GM23338 (cell line): ENCODE data around the gene DLL4. TPM values are rescaled to one million over a fixed set of nuclear protein-coding genes. Genes with fewer than 3 reads are reported as not detected.

ENCODE experiments used
- ATAC-seq: fragments of 200-7000 bp; cut with Tn5 transposase; 3 replicates; pipeline ENCODE4 v1.9.1; 2020
- DNase-seq: peaks from one replicate; pipeline ENCODE4 v3.0.0-alpha.2; 2015; ENCODE audit warnings: low spot score
- H2AFZ ChIP-seq: fragments of 200-600 bp; sonication (generic); 2 replicates; pipeline ENCODE4 v1.8.0; 2016; ENCODE audit warnings: antibody characterized with exemption, mild to moderate bottlenecking, moderate library complexity
- H3F3A ChIP-seq: fragments of 200-600 bp; sonication (generic); replicated peaks from 2 replicates; pipeline ENCODE4 v1.8.0; 2017; ENCODE audit warnings: antibody characterized with exemption, mixed run types, low read depth
- H3K27ac ChIP-seq: fragments of 200-600 bp; sonication (generic); 2 replicates; pipeline ENCODE4 v1.6.1; 2016; ENCODE audit warnings: low read depth
- H3K27me3 ChIP-seq: fragments of 200-600 bp; sonication (generic); 2 replicates; pipeline ENCODE4 v1.8.0; 2016; ENCODE audit warnings: mild to moderate bottlenecking, mixed run types, moderate library complexity; ENCODE audit not compliant: insufficient read depth
- H3K36me3 ChIP-seq: fragments of 200-600 bp; sonication (generic); 2 replicates; pipeline ENCODE4 v1.8.0; 2016; ENCODE audit warnings: mild to moderate bottlenecking; ENCODE audit not compliant: insufficient read depth
- H3K4me1 ChIP-seq: fragments of 200-600 bp; sonication (generic); 2 replicates; pipeline ENCODE4 v1.8.0; 2016; ENCODE audit warnings: mild to moderate bottlenecking, moderate library complexity; ENCODE audit not compliant: insufficient read depth
- H3K4me2 ChIP-seq: fragments of 200-600 bp; sonication (generic); 2 replicates; pipeline ENCODE4 v1.7.1; 2017; ENCODE audit warnings: mixed run types
- H3K4me3 ChIP-seq: fragments of 200-600 bp; sonication (generic); 2 replicates; pipeline ENCODE4 v1.6.1; 2016; ENCODE audit warnings: mixed run types
- H3K79me2 ChIP-seq: fragments of 200-600 bp; sonication (generic); replicated peaks from 2 replicates; pipeline ENCODE4 v1.8.0; 2017; ENCODE audit warnings: mild to moderate bottlenecking; ENCODE audit not compliant: insufficient read depth
- H3K9me2 ChIP-seq: fragments of 200-600 bp; sonication (generic); 2 replicates; pipeline ENCODE4 v1.8.0; 2017; ENCODE audit not compliant: insufficient read depth
- H4K20me1 ChIP-seq: fragments of 200-600 bp; sonication (generic); replicated peaks from 2 replicates; pipeline ENCODE4 v1.8.0; 2017; ENCODE audit warnings: mild to moderate bottlenecking; ENCODE audit not compliant: insufficient read depth
- H3K27ac Mint-ChIP-seq: 2 replicates; pipeline ENCODE4 v1.8.0; 2020; ENCODE audit warnings: inconsistent platforms, mild to moderate bottlenecking, moderate library complexity, mixed read lengths
- H3K27me3 Mint-ChIP-seq: 3 replicates; pipeline ENCODE4 v1.8.0; 2022; ENCODE audit warnings: low read depth, mild to moderate bottlenecking, moderate library complexity, mixed read lengths, inconsistent platforms; ENCODE audit not compliant: insufficient read depth, poor library complexity
- H3K36me3 Mint-ChIP-seq: 3 replicates; pipeline ENCODE4 v1.8.0; 2021; ENCODE audit warnings: low read depth, mild to moderate bottlenecking, inconsistent platforms, moderate library complexity, mixed read lengths
- H3K4me1 Mint-ChIP-seq: 3 replicates; pipeline ENCODE4 v1.8.0; 2020; ENCODE audit warnings: mild to moderate bottlenecking, inconsistent platforms, mixed read lengths
- H3K4me3 Mint-ChIP-seq: 3 replicates; pipeline ENCODE4 v1.8.0; 2021; ENCODE audit warnings: moderate library complexity, mild to moderate bottlenecking, inconsistent platforms, mixed read lengths
- H3K9me3 Mint-ChIP-seq: 3 replicates; pipeline ENCODE4 v1.8.0; 2020; ENCODE audit warnings: moderate library complexity, mild to moderate bottlenecking, inconsistent platforms, mixed read lengths
- ETS1 ChIP-seq: IDR thresholded peaks from 2 replicates; pipeline ENCODE4 v1.6.1; 2016; ENCODE audit warnings: antibody characterized with exemption
- EZH2 ChIP-seq: fragments of 200-600 bp; sonication (generic); IDR thresholded peaks from one replicate; pipeline ENCODE4 v1.8.0; 2017; ENCODE audit warnings: antibody characterized with exemption, mild to moderate bottlenecking, low read depth; ENCODE audit not compliant: unreplicated experiment
- EZH2phosphoT487 ChIP-seq: fragments of 200-600 bp; sonication (generic); IDR thresholded peaks from one replicate; pipeline ENCODE4 v1.8.1; 2018; ENCODE audit warnings: antibody characterized with exemption; ENCODE audit not compliant: unreplicated experiment
- JUNB ChIP-seq: IDR thresholded peaks from one replicate; pipeline ENCODE4 v1.6.1; 2016; ENCODE audit warnings: antibody characterized with exemption; ENCODE audit not compliant: unreplicated experiment
- NANOG ChIP-seq: IDR thresholded peaks from 2 replicates; pipeline ENCODE4 v1.6.1; 2016; ENCODE audit warnings: antibody characterized with exemption, borderline replicate concordance
- POLR2AphosphoS5 ChIP-seq: IDR thresholded peaks from 2 replicates; pipeline ENCODE4 v1.6.1; 2016; ENCODE audit warnings: antibody characterized with exemption, low read depth
- REST ChIP-seq: IDR thresholded peaks from one replicate; pipeline ENCODE4 v1.6.1; 2018; ENCODE audit warnings: antibody characterized with exemption; ENCODE audit not compliant: unreplicated experiment
- STAT1 ChIP-seq: IDR thresholded peaks from one replicate; pipeline ENCODE4 v1.6.1; 2016; ENCODE audit warnings: antibody characterized with exemption; ENCODE audit not compliant: unreplicated experiment
- ZNF114 ChIP-seq: fragments of 250-450 bp; sonication (Bioruptor Pico); IDR thresholded peaks from 2 replicates; pipeline ENCODE4 v1.5.0; 2020; ENCODE audit warnings: mild to moderate bottlenecking, moderate library complexity
- ZNF462 ChIP-seq: fragments of 250-450 bp; sonication (Bioruptor Pico); IDR thresholded peaks from 2 replicates; pipeline ENCODE4 v1.5.0; 2020; ENCODE audit warnings: mild to moderate bottlenecking, moderate library complexity
- polyA plus RNA-seq: library from polyadenylated mRNA; unstranded; fragments of >200 nt; fragmentation: Nextera tagmentation; extraction: Ambion mirVana; gene quantifications from 2 replicates; pipeline ENCODE4 v1.2.1, GENCODE V29; 2016
- total RNA-seq: library from RNA; depleted of rRNA; stranded (reverse); fragments of >200 nt; shearing (Covaris generic); gene quantifications from 2 replicates; pipeline ENCODE4 v1.2.3, GENCODE V29; 2014

Gene DLL4
- total and polyA plus RNA-seq, 2 experiments from 2014 or later = 0.31 to 0.99 TPM

GRCh38 chr15:40886586-40886985 is 42.6 kb upstream of the DLL4 start:
- Histone ChIP-seq H3F3A (no peaks in the 10 kb centered on the region), H4K20me1 (no peaks in the 10 kb centered on the region), H3K79me2 (no peaks in the 10 kb centered on the region), H3K27me3 (no peaks in the 10 kb centered on the region), H2AFZ (no peak overlapping the region), H3K36me3 (no peaks in the 10 kb centered on the region), H3K27ac (no peak overlapping the region), H3K4me3 (no peak overlapping the region), H3K4me2 (no peak overlapping the region), H3K9me2 (no peaks in the 10 kb centered on the region), H3K4me1 (no peaks in the 10 kb centered on the region)
- no peak overlapping the region for H3K4me3 Mint-ChIP-seq
- H3K9me3 Mint-ChIP-seq = peaks cover 7% of the 10 kb centered on the region; the same call in 2 of the 3 replicates
- DNase-seq (no peak), ATAC-seq (no peak)
- H3K4me1 Mint-ChIP-seq = no peaks in the 10 kb centered on the region; the same call in 2 of the 3 replicates
- H3K36me3 Mint-ChIP-seq = no peaks in the 10 kb centered on the region; the same call in 2 of the 3 replicates
- peaks cover 3% of the 10 kb centered on the region for H3K27me3 Mint-ChIP-seq
- TF ChIP-seq NANOG (no peak), JUNB (no peak), ETS1 (no peak), EZH2phosphoT487 (no peak), POLR2AphosphoS5 (no peak), STAT1 (no peak), ZNF462 (CRISPR knock-in tag) (no peak), REST (no peak), ZNF114 (CRISPR knock-in tag) (no peak), EZH2 (no peak)
- no peak overlapping the region for H3K27ac Mint-ChIP-seq
